Stimulated activated CD4-positive, alpha-beta T cell treated with anti-CD3 and anti-CD28 coated beads, TNF-alpha, amount 100 ng/mL, for 24 hours (primary cell): ENCODE measurements around the gene HOXC9.

Experiments used
- DNase-seq, 3 experiments: peaks; one replicate each; pipeline ENCODE4 v3.0.0-alpha.2; 2020; ENCODE audit warnings: low read depth in 3 of 3

HOXC9 gene

DNA sequence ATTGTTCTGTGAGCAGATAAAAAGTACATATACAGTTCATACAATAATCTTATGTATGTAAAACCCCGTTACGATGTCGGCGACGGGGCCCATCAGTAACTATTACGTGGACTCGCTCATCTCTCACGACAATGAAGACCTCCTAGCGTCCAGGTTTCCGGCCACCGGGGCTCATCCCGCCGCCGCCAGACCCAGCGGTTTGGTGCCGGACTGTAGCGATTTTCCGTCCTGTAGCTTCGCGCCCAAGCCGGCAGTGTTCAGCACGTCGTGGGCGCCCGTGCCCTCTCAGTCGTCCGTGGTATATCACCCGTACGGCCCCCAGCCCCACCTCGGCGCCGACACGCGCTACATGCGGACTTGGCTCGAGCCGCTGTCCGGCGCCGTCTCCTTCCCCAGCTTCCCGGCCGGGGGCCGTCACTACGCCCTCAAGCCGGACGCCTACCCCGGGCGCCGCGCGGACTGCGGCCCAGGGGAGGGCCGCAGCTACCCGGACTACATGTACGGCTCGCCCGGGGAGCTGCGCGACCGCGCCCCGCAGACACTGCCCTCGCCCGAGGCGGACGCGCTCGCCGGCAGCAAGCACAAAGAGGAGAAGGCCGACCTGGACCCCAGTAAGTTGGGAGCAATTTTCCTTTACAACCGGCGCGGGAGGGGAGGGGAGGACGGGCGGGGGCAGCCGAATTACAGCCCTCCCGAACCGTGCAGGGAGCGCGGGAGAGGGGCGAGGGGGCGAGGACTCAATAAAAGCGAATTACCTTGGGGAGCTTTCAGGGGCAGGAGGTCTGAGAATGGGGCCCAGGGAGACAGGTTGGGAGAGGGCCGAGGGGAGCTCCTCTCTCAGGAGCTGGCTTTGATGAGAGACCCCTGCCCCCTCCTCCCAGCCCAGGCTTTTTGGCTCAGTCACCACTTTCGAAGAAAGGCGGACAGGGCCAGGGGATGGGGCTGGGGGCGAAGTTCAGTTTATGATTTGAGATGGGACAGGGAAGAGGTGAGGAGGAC is at the start of gene HOXC9:
TSS of gene HOXC9 (plus strand) at position 46 of the 999 bp plus-strand sequence. CDS start at position 74, 28 bp downstream.
- DNase-seq: no peak

- no peak for DNase-seq
Observed at GRCh38 chr12:53950437-53950773, 49.6 kb upstream of the HOXC9 start.

DNA sequence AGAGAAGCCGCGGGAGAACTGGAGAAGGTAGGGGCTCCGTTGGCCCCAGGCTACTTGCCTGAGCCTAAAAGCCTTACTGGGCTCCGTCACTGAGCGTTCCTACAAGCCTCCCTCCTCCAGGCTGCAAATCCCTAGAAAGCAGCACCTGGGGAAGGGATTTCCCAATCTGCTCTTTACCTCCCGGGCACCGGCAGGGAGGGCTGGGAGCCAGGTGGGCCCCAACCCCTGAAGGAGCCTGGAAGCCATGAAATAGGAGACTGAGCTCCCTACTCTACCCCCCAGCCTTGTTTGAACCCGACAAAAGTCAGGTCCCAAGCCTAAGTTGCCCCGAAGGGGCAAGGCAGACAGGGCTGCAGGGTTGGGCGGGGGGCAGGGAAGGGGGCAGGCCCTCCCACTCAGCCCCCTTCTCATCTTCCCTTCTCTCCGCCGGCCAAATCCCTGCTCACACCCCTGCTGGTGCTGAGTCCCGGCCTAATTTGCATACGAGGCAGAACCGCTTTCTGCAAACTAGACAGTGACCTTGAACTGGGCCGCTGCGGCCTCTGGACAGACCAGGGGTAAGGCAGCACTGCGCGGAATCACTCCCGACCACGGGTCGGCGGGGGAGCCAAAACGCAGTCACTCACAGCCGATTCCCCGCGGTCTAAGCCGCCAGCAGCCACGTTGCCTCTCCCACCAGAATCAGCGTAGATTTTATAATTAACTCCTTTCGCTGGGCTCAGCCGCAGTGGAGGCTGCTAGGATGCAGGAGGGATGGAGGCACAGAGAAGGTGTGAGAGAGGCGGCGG is 49.0 kb upstream of the HOXC9 start:
- DNase-seq: no peak

DNA sequence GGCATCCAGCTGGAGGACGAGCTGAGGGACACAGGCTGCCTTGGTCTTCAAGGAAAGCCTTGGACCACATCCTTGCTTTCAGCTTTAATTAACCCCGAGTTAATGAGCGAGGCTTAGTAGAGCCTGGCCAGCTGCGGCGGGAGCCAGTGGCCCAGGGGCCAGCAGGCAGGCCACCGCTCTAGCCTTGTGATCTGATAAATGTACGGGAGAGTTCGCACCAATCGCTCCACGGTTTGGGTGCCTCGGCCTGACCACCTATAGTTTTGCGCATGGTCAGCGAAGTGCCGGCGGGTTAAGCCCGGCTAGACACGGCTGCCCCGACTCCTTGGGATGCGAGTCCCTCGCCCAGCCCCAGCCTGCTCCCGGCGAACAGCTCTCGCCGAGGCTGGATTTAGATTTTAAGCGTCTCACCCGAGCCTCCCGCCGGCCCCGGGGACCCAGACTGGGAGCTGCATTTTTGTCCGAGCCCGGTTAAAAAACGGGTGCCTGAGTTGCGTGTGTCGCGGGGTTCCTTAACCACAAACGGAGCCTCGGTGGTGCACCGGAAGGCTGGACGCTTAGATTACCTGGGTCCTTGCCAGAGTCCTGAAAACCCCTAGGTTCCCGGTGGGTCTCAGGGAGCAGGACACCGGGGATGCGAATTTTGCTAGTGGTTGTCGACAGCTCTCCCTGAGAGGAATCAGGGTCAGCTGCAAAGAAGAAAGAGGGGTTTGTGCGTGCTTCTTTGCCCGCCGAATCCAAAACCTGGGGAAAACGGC is 48.2 kb upstream of the HOXC9 start:
- no peak for DNase-seq

- no peak for DNase-seq
Observed at GRCh38 chr12:53952335-53952694, 47.6 kb upstream of the HOXC9 start.

DNA sequence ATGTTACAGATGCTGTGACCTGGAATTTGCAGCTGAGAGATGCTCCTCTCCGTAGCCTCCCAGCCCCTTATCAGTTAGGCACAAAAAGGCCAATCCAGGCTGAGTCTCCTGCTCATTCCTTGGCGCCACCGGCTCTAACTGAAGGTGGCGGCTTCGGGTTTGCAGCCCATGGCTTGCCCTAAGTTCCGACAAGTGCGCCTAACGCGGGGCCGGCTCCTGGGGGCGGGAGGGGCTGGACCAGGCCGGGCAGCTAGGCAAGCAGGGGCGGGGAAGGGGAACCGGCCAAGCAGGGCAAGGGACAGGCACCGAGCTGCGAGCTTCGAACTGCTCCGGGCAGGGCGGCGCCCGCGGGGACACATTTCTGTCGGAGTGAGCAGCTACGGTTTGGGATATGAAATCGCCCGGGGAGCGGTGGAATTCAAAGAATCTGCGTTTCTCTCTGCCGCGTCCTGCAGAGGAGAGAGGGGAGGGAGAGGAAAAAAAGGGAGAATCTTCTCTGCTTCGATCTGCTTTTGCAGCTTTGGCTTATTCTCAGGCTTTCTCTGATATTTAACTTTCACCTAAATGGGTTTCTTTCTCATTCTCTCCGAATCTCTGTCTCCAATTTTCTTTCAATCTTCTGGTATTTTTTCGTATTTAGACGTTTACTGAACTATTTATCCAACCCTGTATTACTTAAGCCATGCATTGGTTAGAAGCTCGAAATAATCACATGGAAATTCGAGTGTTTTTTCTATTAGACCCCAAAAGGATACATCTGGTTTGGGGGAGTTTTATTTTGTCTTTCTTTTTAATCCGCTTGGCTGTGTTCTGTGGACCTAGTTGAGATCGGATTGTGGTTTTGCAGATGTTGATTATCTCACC is 46.9 kb upstream of the HOXC9 start:
- no peak for DNase-seq

DNA sequence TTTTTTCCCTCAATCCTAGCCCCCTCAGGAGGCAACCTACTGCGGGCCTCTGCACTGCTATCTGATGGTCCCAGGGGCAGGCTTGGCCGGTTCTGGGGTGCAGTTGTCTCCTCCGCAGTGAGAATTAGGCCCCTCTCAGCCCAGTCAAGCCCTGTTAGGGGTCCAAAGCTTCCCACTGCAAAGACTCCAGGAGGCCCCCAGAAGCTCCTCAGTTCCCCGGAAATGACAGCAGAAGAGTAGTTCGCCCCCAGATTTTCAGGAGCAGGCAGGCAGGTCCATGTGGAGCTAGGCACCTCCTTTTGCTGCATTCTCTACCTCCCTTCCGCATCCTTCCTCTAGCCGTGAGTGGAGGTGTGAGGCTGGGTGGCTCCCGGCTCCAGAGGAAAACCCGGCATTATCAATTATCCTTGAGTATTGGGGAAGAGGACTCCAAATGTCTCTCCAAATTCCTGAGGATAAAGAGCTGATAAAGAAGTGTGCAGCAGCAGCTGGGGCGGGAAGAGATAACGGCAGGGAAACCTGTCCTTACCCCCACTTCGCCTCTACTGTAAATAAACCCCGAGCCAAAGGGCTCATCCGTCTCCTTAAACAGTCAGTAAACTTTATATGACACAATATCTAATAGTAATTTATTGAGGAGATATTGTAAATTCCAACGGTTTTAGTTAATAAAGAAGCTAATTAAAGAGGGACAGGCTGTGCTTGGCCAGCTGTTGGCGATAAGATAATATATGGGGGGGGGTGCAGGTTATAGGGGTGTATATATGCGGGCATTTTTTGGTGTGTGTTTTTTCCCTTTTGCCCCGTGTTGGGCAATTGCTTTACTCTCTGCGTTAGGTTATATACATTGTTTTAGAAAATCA is 45.9 kb upstream of the HOXC9 start:
- DNase-seq: no peak

- no peak for DNase-seq
Observed at GRCh38 chr12:53954694-53955035, 45.3 kb upstream of the HOXC9 start, which contains the start of gene HOXC12. Gene HOXC12 (plus strand): TSS chr12:53954903. CDS start chr12:53954930, 27 bp downstream.

- DNase-seq: no peak
Observed at GRCh38 chr12:53955036-53955775, 44.8 kb upstream of the HOXC9 start.

DNA sequence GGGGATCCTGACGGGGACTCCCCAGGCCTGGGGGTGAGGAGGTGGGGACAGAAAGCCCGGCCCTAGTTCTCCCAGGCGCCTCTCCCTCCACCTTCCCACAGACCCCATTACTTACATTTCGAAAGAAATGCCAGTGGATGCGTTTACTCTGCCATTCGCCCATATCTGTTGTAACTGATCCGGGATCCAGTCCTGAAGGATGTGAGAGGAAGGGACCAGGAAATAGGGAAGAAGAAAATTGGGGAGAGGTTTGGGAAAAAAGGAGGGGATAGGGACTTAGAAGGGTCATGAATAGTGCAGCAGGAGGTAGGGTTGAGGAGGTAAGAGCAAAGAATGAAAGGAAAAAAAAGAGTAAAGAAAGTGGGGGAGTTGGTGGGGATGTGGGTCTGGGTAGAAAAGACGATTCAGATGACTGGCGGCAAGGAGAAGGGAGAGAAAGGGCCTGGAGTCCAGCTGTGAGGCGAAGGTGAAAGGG is 44.1 kb upstream of the HOXC9 start:
- DNase-seq: no peak

GRCh38 chr12:53956251-53956887 is 43.6 kb upstream of the HOXC9 start:
- no peak for DNase-seq

- DNase-seq: no peak
Observed at GRCh38 chr12:53956914-53957536, 42.9 kb upstream of the HOXC9 start.

DNA sequence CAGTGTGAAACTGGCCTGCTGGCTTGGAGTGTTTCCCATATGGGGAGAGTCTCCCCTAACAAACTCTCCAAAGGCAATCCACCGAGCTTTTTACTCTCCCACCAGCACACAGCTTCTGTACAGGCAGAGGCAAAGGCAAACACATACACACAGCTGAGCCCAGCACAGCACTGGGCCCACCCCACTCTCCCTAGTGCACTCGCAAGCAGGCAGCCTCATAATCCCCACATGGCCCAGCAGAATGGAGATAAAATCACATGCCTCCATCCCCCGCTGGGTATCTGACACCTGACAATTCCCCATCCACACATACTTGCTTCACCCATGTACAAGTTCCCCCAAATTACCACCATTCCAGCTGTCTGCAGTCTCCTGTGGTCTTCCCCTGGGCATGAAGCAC is 41.8 kb upstream of the HOXC9 start:
- DNase-seq: no peak

DNA sequence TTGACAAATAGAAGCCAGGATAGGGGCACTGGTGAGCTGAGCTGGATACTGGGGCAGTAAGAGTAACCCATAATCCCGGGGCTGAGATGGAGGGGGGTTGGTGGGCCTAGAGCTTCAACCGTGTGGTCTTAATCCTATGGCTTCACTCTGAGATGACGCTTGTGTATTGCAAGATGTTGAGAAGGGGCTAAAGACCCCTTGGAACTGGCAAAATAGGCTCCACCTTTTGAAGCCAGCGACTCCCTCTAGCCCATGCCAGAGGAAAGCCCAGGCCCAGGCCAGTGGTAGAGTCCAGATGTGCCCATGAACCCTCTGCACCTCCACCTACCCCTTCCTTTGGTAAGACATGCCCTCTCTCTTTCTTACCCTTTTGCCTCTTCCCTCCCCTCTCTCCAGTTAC is 40.6 kb upstream of the HOXC9 start:
- DNase-seq: no peak

DNA sequence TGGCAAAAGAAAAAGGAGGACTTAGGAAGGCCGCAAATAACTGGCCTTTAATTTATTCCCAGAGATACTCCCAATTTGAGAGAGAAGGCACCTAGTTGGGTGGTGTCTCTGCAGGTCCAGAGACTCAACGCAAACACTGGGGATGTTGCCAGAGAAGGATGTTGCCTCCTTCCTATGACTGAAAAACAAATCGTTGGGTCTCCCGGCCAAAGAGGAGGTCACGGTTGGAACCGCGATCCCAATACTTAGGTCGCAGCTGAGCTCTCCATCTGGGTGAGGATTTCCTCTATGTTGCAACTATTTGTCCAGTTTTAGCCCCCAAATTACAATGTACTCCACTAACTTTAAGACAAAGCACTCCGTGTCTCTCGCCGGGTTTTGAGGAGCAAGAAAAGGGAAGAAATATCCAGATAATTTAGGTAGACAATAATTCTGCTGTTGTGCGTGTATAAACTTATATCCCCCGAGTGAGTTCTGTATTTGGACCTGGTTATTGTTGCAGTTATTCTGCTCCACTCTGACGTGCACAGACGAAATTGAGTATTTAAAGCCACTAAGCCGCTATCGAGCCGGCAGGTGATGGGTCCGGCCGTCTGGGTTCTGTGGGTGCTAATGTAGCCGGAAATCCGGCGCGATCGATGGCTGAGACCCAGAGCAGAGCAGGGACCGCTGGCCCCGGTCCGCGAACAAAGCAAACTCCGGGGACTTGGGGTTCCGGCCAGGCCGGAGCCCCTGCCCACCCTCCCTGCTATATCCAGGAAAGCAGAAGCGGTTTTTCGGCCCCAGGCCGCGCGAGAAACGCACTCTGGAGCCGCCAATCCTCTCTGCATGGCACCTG is 39.6 kb upstream of the HOXC9 start:
- no peak for DNase-seq

- DNase-seq: no peak
Observed at GRCh38 chr12:53961025-53961761, 38.8 kb upstream of the HOXC9 start.

- DNase-seq: no peak
Observed at GRCh38 chr12:53963005-53963404, 37.0 kb upstream of the HOXC9 start.
